GM12878 (cell line): ENCODE data around the gene VRK3. TPM values are rescaled to one million over a fixed set of nuclear protein-coding genes. Genes with fewer than 3 reads are reported as not detected.
A peak's percentile ranks its signal among the peaks of the same experiment; 100 is the strongest.

Source experiments
- ATF7 ChIP-seq: fragments of 450-650 bp; IDR thresholded peaks from 2 replicates; pipeline ENCODE4 v1.6.1; 2016; ENCODE audit warnings: low read depth, mild to moderate bottlenecking
- BMI1 ChIP-seq: fragments of 450-650 bp; IDR thresholded peaks from 2 replicates; pipeline ENCODE4 v1.6.1; 2016; ENCODE audit warnings: mild to moderate bottlenecking, moderate library complexity, borderline replicate concordance
- CHD1 ChIP-seq: IDR thresholded peaks from 2 replicates; pipeline ENCODE4 v1.6.1; 2012; ENCODE audit warnings: low read depth, low read length, improper control_type of control experiment
- E2F8 ChIP-seq: fragments of 450-650 bp; IDR thresholded peaks from 2 replicates; pipeline ENCODE4 v1.6.1; 2018; ENCODE audit warnings: mild to moderate bottlenecking, low read depth, moderate library complexity; ENCODE audit not compliant: partially characterized antibody
- ELK1 ChIP-seq: IDR thresholded peaks from 2 replicates; pipeline ENCODE4 v1.6.1; 2012; ENCODE audit warnings: low read depth, low read length, improper control_type of control experiment
- GATAD2B ChIP-seq: fragments of 450-650 bp; conservative IDR thresholded peaks from 2 replicates; pipeline ENCODE4 v1.6.1; 2017; ENCODE audit warnings: low read depth, mild to moderate bottlenecking, moderate library complexity
- IKZF1 ChIP-seq: fragments of 450-650 bp; conservative IDR thresholded peaks from 2 replicates; pipeline ENCODE4 v1.6.1; 2017; ENCODE audit warnings: antibody characterized with exemption, mild to moderate bottlenecking
- KLF5 ChIP-seq: fragments of 450-650 bp; IDR thresholded peaks from 2 replicates; pipeline ENCODE4 v1.6.1; 2014; ENCODE audit warnings: mild to moderate bottlenecking; ENCODE audit not compliant: partially characterized antibody
- MEF2A ChIP-seq: IDR thresholded peaks from 2 replicates; pipeline ENCODE4 v1.6.1; 2011; ENCODE audit warnings: low read depth, mild to moderate bottlenecking, low read length, moderate library complexity; ENCODE audit not compliant: insufficient read depth
- NBN ChIP-seq: fragments of 450-650 bp; IDR thresholded peaks from 2 replicates; pipeline ENCODE4 v1.6.1; 2016
- NFIC ChIP-seq: IDR thresholded peaks from 2 replicates; pipeline ENCODE4 v1.6.1; 2012; ENCODE audit warnings: low read depth, mild to moderate bottlenecking, inconsistent platforms, low read length, moderate library complexity
- NFYB ChIP-seq: IDR thresholded peaks from 2 replicates; pipeline ENCODE4 v1.6.1; 2011; ENCODE audit warnings: low read depth, mild to moderate bottlenecking, low read length, improper control_type of control experiment, moderate library complexity; ENCODE audit not compliant: insufficient read depth
- PAX5 ChIP-seq: IDR thresholded peaks from 2 replicates; pipeline ENCODE4 v1.6.1; 2011; ENCODE audit warnings: low read depth, low read length, borderline replicate concordance
- PKNOX1 ChIP-seq: fragments of 450-650 bp; IDR thresholded peaks from 2 replicates; pipeline ENCODE4 v1.6.1; 2016; ENCODE audit warnings: mild to moderate bottlenecking
- SUZ12 ChIP-seq: fragments of 200-600 bp; sonication (generic); IDR thresholded peaks from one replicate; pipeline ENCODE4 v1.6.1; 2018; ENCODE audit warnings: antibody characterized with exemption, mild to moderate bottlenecking; ENCODE audit not compliant: unreplicated experiment
- TAF1 ChIP-seq: IDR thresholded peaks from 2 replicates; pipeline ENCODE4 v1.6.1; 2011; ENCODE audit warnings: mild to moderate bottlenecking, low read depth, low read length, borderline replicate concordance
- TARDBP ChIP-seq: IDR thresholded peaks from 2 replicates; pipeline ENCODE4 v1.6.1; 2016; ENCODE audit warnings: borderline replicate concordance
- TCF7 ChIP-seq: IDR thresholded peaks from 2 replicates; pipeline ENCODE4 v1.6.1; 2014; ENCODE audit warnings: antibody characterized with exemption, borderline replicate concordance
- USF1 ChIP-seq: IDR thresholded peaks from 2 replicates; pipeline ENCODE4 v1.6.1; 2011; ENCODE audit warnings: borderline replicate concordance, low read depth, mild to moderate bottlenecking, moderate library complexity, mixed read lengths, low read length; ENCODE audit not compliant: insufficient read depth; ENCODE audit errors: extremely low read length
- ZBTB33 ChIP-seq: fragments of 450-650 bp; IDR thresholded peaks from 2 replicates; pipeline ENCODE4 v1.6.1; 2017; ENCODE audit warnings: mild to moderate bottlenecking
- ZNF207 ChIP-seq: fragments of 450-650 bp; IDR thresholded peaks from 2 replicates; pipeline ENCODE4 v1.6.1; 2014; ENCODE audit warnings: antibody characterized with exemption, mild to moderate bottlenecking, borderline replicate concordance
- polyA plus RNA-seq, 11 experiments: library from polyadenylated mRNA; depleted of rRNA in 4 of 11; unstranded in 6 of 11; stranded (reverse) in 5 of 11; fragments of >200 nt; fragmentation: Nextera tagmentation in 4 of 11; fragmentation: Illumina TruSeq in 1 of 11; extraction: Ambion mirVana in 4 of 11; extraction: Trizol in 1 of 11; gene quantifications; 1 replicate in 1 of 11; 2 replicates in 10 of 11; pipeline versions ENCODE4 v1.2.1 to v1.2.3, GENCODE V29; 2011 to 2016; ENCODE audit warnings: inconsistent platforms in 2 of 11, missing spikeins in 2 of 11, low read depth in 1 of 11
- total RNA-seq, 4 experiments: library from RNA; depleted of rRNA in 3 of 4; stranded (reverse); fragments of >200 nt in 3 of 4; fragmentation: Illumina TruSeq in 1 of 4; extraction: Trizol in 1 of 4; gene quantifications; 2 replicates each; pipeline versions ENCODE4 v1.2.1 to v1.2.3, GENCODE V29; 2013 to 2021

VRK3 gene
- total and polyA plus RNA-seq, 10 of the 15 experiments (the other 5 are each of a cell fraction or from before 2014, with no cell fraction given), result 17.3 to 61.9 (median 35.5) TPM

- TF ChIP-seq ELK1 (peak; percentile 3; the same call in 1 of the 2 replicates), PKNOX1 (peak; percentile 72), GATAD2B (peak; percentile 79), CHD1 (no peak; the same call in 1 of the 2 replicates), NFIC (no peak), IKZF1 (peak; percentile 98), TAF1 (peak; percentile 27; the same call in 1 of the 2 replicates), MEF2A (no peak), SUZ12 (no peak), ZNF207 (no peak; the same call in 1 of the 2 replicates), BMI1 (peak; percentile 100), NFYB (peak; percentile 85), ZBTB33 (no peak), TCF7 (no peak), NBN (peak; percentile 66), TARDBP (0 out of 2 replicates have a peak, but pooled peaks have one; percentile 49), PAX5 (no peak), KLF5 (no peak), E2F8 (no peak), USF1 (no peak), ATF7 (peak; percentile 77)
Observed at GRCh38 chr19:50025022-50025793, at the start of gene VRK3 (continued).
